Medulla oblongata (tissue), 1 donor: ENCODE data around the gene TIGAR.

Source experiments
- DNase-seq: peaks from one replicate; pipeline ENCODE4 v3.0.0-alpha.2; 2015; ENCODE audit errors: extremely low spot score

The TIGAR gene, protein sequence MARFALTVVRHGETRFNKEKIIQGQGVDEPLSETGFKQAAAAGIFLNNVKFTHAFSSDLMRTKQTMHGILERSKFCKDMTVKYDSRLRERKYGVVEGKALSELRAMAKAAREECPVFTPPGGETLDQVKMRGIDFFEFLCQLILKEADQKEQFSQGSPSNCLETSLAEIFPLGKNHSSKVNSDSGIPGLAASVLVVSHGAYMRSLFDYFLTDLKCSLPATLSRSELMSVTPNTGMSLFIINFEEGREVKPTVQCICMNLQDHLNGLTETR

DNA sequence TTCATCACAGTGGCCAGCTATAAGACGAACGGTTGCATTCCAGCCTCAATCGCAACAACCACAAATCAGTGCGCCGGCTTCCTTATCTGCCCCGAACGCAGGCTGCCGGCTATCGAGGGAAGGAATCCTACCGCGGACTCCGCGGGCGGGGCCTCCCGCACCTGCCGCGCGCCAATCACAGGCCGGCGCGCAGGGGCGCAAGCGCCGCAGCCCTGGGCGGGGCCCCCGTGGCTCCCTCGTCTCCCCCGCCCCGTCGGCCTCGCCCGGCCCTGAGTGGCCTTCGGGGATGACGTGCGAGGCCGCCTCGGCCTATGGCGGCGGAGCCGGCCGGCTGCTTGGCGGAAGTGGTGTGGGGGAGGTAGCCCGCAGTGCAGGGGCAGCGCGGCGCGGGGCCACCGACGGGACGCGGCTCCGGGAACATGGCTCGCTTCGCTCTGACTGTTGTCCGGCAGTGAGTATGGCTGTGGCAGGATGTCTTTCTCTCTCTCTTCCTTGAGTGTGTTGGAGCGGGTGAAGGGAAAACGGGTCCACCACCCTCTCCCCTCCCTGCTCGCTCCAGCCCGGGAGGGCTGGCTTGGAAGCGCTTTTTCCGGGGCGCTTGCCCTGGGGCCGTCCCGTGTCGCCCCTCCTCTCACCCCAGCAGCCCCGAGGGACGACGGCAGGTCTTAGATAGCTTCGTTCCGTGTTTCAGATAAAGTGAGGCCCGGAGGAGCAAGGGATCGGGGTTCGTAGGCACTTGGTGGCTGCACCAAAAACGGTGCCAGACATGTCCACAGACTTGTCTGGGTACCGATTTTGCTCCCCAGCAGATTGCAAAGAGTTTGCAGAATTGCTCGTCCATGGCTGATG, at the start of gene TIGAR:
TIGAR (plus strand) TSS at position 361 of the 849 bp plus-strand sequence; CDS start at position 420, 59 bp downstream.
- peak; percentile 98 for DNase-seq

DNA sequence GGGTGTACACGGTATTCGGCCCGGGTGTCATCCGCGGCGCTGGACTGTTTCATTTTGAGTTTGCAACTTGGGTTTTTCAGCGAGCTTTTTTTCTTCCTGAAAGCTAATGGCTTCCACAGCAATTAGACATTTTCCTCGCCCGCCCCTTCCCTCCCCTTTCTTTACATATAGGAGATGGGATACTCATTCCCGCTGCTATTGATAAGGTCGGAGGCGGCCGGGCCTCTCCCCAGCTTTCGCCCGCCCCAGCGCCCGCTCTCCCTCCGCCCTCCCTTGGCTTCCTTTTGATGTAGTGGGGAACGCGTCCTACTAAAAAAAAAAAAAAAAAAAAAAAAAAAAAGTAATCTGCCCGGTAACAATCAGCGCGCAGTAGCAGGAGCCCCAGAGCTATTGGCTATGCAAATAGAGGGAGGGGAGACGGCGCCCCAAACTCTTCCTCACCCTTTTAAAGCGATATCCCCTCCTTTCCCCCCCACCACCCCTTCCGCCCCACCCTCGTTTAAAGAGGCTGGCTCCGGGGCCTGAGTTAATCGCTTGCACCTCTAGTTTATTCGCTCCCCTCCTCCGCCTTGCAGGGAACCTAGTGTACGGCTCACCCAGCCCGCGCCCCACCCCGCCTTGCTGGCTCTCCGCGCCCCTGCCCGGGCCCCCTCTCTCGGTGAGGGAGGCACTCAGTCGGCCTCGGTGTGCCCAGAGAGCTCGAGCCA, 49.1 kb upstream of the TIGAR start:
- peak; percentile 74 for DNase-seq

DNA sequence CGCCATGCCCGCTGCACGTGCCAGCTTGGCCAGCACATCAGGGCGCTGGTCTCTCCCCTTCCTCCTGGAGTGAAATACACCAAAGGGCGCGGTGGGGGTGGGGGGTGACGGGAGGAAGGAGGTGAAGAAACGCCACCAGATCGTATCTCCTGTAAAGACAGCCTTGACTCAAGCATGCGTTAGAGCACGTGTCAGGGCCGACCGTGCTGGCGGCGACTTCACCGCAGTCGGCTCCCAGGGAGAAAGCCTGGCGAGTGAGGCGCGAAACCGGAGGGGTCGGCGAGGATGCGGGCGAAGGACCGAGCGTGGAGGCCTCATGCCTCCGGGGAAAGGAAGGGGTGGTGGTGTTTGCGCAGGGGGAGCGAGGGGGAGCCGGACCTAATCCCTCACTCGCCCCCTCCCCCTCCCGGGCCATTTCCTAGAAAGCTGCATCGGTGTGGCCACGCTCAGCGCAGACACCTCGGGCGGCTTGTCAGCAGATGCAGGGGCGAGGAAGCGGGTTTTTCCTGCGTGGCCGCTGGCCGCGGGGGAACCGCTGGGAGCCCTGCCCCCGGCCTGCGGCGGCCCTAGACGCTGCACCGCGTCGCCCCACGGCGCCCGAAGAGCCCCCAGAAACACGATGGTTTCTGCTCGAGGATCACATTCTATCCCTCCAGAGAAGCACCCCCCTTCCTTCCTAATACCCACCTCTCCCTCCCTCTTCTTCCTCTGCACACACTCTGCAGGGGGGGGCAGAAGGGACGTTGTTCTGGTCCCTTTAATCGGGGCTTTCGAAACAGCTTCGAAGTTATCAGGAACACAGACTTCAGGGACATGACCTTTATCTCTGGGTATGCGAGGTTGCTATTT, 48.4 kb upstream of the TIGAR start:
- peak; percentile 54 for DNase-seq

DNA sequence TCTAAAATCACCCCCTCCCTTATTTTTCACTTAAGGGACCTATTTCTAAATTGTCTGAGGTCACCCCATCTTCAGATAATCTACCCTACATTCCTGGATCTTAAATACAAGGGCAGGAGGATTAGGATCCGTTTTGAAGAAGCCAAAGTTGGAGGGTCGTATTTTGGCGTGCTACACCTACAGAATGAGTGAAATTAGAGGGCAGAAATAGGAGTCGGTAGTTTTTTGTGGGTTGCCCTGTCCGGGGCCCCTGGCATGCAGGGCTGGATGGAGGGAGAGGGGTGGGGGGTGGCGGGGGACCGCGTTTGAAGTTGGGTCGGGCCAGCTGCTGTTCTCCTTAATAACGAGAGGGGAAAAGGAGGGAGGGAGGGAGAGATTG, 47.8 kb upstream of the TIGAR start:
- no peak for DNase-seq

DNA sequence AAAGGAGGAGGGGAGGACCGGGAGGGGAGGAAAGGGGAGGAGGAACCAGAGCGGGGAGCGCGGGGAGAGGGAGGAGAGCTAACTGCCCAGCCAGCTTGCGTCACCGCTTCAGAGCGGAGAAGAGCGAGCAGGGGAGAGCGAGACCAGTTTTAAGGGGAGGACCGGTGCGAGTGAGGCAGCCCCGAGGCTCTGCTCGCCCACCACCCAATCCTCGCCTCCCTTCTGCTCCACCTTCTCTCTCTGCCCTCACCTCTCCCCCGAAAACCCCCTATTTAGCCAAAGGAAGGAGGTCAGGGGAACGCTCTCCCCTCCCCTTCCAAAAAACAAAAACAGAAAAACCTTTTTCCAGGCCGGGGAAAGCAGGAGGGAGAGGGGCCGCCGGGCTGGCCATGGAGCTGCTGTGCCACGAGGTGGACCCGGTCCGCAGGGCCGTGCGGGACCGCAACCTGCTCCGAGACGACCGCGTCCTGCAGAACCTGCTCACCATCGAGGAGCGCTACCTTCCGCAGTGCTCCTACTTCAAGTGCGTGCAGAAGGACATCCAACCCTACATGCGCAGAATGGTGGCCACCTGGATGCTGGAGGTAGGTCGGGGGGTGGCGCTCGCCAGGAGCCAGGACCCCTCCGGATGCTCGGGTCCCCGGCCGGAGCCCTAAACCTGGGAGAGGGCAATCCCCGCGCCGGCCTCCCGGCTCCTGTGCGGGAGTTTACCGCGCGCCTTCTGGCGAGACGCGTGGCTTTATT, 47.2 kb upstream of the TIGAR start, which contains the start of gene CCND2:
CCND2 (plus strand) TSS at position 111 of the 744 bp plus-strand sequence; CDS start at position 390, 279 bp downstream.
- peak; percentile 92 for DNase-seq

DNA sequence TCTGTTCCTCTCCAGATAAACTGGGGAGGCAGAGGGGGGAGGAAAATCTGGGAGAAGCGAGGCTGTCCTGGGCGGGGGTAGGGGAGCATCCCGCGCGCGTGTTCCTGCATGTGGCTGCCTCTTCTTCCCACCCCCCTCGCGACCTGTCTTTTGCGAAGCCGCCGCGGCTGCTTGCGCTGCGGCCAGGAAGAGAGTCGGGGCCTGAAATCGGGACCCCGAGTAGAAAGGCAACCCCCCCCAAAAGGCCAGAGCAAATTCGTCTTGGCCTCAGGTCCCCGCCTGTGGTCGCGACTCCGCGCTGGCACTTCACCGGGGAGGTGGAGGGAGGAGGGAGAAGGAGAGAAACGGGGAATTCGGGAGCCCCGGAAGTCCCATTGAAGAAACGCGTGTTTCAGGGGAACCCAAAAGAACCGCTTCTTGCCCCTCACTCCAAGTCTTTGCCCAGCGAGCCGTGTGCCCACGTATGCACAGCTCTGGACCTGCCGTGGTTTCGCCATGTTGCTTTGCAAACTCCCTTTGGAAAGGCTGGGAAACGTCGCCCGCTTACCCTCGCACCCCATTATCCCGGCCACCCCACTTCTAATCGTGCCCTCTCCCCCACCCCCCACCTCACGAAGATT, 46.5 kb upstream of the TIGAR start:
- no peak for DNase-seq

DNA sequence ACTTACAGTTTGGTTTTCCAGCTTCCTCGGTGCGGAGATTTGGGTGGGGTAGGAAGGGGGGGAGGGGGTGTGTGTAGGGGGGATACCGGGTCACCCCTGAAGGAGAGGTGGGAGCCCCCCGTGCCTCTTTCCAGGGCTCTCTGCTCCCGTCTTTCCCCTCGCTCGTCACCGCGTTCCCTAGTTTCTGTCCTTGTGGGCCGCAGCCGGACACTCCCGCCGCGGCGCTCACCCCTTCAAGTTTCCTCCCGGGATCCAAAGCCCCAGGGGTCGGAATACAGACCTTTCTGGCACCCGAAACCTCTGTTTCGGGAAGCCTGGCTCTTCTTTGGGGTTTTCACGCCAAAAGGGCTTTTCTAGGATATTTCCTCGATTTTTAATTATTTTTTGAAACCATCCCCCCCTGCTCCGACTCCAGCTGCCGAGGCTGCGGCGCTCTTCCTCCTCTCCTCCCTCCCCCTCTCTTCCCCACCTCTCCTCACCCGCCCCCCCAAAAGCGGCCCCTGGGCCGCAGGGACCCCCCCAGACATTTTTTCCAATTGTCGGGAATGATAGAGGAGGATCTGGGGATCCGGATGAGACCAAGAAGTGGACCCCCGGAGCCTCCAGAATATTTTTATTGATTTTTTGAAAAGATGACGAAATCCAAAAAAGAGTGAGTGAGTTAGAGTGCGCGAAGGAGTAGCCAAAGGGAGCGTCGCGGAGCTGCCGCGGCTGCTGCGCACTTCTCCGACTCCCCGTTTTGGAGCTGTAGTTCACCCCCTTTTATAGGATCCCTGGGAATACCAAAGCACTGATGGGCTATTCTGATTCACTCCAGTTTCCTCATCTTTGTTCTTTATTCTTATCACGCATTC, 45.8 kb upstream of the TIGAR start:
- DNase-seq = no peak

DNA sequence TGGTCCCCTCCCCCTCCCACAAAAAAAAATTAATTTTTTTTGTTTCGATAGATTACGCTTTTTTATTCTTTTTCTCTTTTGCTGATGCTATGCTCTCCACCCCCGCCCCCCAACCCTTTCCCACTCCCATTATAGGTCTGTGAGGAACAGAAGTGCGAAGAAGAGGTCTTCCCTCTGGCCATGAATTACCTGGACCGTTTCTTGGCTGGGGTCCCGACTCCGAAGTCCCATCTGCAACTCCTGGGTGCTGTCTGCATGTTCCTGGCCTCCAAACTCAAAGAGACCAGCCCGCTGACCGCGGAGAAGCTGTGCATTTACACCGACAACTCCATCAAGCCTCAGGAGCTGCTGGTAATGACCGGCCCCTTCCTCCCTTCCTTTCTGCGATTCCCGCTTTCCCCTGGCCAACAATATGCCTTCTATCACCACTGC, 45.1 kb upstream of the TIGAR start:
- DNase-seq = no peak

DNA sequence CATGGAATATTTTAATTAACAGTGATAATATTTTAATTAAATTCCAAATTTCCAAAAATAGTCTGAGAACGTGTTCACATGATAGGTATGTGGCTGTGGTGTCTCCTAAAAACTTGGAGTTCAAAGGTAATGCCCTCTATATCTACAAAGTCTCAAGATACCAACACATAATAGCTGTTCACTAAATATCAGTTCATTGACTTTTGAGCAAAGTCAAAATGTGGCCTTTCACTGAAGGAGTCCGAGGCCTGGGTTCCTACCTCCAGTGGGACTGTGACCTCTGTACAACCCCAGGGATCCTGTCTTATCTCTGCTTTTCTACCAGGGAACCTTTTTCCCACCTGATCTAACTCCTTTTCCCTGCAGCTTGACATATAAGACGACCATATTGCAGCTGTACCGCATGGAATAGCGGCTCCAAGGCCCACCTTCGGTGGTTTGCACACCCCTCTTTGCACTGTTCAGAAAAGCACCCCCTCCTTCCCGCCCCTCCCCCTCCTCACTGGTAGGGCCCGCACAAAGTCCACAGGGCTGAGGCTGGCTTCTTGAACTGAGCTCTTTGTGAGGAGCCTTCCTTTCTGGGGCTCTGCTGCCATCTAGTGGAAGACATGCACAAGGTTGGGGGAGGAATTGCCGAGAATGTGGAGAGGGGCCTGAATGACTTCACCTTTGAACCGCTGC, 44.3 kb upstream of the TIGAR start:
- DNase-seq = peak; percentile 97

DNA sequence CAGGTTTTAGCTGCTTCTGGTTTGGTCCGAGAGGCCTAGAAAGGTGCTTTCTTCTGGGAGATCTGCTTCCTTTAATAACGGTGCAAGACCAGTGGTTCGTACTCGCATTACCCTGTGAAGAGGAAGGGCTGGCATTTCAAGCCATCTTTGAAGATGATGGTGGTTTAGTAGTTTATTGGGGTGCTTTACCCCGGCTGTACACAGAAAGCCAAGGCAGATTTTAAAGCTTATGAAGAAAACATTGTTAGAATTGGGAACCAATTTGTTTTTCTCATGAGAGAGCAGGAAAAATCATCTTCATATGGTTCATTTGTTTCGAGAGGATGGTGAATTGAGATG, 43.8 kb upstream of the TIGAR start:
- DNase-seq = no peak

DNA sequence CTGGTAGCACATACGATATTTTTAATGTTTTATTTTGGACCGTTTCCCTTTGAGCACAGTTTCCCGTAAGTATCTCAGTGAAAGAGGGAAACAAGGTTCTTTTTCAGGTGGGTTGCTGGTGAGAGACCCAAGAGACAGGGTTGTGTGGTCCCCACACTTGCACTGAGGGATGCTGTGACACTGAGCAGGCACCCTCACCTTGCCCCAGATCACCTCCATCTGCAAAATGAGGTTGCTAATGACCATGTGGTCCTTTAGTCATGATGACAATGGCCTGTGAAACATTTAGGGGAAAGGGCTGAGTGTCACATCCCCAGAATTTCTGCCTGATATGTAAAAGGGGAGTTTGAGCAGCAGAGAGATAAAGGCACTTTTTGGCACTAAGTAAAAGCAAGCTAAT, 43.2 kb upstream of the TIGAR start:
- no peak for DNase-seq

DNA sequence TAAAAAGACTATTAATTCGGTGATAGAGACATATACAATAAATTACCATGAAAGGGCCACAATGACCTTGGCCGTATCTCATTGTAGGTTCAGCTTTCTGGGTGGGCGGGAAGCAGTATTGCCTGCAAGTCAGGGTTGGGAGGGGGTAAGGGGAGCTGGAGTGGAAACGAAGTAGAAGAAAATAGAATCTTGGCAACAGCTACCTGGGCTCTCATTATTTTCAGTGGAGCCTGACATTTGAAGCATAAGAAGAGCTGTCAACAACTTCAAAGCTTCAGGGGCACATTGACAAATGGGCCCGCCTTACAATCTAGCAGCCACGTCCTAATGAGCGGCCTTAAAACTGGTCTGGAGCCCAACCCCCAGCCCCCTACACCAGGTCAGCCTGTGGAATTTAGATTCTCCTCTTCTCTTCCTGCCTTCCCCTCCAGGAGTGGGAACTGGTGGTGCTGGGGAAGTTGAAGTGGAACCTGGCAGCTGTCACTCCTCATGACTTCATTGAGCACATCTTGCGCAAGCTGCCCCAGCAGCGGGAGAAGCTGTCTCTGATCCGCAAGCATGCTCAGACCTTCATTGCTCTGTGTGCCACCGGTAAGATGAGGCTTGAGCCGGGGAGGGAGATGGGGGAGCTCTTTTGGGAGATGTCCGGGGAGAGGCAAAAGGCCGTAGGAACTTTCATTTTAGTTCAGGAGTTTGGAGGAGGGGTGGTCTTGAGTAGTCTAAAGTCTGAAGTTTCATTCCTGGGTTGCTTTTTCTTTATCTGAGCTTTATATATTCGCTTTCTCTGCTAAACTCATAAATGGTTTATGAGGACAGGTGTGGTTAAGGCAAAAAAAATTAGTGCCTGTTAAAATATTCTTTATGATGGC, 42.5 kb upstream of the TIGAR start:
- DNase-seq = peak; percentile 82

DNA sequence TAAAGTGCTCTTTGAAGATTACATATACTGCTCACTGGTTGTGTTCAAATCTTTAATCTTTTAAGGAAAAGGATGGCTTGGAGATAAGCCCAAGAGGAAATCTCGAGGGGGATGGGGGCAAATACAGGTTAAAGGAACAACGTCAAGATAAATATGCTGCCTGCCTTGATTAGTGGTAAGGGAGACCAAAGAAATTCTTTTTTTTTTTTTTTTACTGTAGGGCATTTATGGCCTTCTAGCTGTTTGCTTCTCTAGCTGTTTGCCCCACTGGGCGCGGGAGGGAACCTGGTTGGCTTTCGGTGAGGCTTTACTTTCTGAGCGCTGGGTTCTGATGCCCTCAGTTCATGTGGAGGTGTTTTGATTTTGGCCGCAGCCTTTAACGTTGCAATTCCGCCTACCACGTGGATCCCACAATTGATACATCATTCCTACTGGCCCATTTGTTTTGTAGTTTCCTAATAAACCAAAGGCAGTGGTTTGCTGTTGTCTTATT, 41.8 kb upstream of the TIGAR start:
- DNase-seq = no peak

DNA sequence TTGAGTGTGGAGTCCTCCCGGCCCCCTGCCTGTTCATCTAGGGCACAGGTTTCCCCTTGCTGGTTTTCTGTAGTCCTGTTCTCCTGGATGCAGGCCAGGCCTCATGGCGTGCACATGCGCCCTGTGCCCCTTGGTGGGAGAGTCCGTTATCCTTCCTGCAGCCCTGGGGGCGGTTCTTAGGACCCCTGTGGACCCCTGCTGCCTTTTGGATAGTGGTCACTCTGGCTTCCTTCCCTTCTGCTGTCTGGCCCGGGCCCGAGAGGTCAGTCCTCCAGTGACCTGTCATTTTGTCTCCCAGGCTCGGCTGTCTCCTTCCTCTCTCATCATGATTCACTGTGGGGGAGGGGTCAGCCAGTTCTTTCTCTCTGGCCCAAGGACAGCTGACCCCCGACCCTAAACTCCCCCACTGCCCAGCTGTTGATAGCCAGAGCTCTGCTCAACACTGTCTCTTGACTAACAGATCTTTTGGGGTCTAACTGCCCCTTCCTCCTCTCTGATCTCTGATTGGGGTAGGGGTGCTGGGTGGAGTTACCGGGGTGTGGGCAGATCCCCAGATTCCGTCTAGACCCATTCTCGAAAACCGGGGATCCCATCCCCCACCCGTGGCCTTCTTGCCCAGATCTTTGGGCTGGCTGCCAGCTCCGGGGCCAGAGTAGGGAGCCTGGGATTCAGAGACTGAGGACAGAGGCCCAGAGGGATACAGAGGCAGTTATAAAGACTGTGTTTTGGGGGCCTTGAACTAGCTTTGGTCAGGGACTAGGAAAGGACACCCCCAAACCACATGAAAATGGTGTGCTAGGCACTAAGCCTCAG, 40.5 kb upstream of the TIGAR start:
- peak; percentile 37 for DNase-seq

DNA sequence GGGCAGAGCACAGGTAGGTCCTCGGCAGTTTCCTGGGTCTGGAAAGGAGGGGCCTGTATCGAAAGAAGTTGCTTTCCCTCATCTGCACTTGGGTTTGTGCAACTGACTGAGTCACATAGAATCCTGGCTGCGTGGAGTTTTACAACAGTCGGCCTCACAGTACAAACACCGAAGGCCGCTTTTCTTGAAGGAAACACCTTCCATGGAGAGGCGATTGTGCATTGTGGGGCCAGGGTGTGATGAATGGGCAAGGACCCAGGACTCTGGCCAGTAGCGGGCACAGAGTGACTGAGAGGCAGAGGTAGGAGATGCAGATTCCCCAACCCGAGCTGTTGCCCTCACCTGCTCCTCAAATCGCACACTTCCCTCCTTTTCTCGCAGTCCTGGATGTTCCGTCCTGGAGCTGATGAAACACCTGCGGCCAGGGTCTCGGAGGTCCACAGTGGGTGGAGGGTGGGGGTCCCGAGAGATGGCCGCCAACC, 39.8 kb upstream of the TIGAR start:
- no peak for DNase-seq

DNA sequence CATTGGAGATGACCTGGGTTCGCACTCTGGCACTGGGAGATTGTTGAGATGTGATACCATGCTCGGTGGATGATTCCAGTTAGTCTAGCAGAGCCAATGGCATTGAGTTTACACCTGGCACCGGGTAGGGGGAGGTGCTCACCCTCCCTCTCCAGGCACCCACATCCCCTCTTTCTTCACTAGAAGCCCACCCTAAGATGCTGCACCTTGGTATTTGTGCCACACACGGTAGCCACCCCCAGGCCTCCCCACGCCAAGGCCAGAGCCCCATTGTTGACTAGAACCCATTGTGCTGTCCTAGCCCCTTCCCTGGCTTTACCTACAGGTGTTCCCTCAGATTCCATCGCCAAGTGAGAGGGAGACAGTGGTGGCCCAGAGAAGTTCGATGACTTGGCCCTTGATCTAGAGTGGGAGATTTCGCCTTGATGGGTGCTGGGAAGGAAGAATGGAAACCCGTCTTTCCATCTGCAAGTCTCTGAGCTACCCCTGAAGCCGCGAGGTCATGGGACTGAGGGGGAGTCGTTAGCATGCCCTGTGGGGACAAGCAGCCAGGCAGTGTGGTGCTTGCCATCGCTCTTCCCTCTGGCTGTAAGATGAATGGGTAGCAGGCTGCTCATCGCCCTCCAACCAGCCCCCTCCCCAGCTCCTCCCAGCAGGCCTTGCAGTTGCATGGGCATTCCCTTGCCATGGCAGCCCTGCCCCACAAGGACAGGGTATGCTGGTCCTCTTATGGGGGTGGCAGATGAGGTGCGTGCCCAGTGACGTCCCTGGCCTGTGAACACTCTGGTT, 38.7 kb upstream of the TIGAR start:
- no peak for DNase-seq
